Dendritic cell treated with granulocyte-macrophage colony-stimulating factor and Interleukin-4, amounts not matched to agents 40 ng/mL and 50 ng/mL, for 4 days (primary cell): ENCODE results near the gene ZNF35.
"Not testable (repeated sequence)": the region's sequence is repeated elsewhere in the genome, so short reads cannot be mapped to it uniquely, and the experiment has no call there.

ENCODE experiments used
- H3K27ac Mint-ChIP-seq: one replicate; pipeline ENCODE4 v1.8.0; 2022; ENCODE audit warnings: mild to moderate bottlenecking, mixed read lengths
- H3K27me3 Mint-ChIP-seq: one replicate; pipeline ENCODE4 v1.8.0; 2022; ENCODE audit warnings: mild to moderate bottlenecking, mixed read lengths
- H3K36me3 Mint-ChIP-seq: one replicate; pipeline ENCODE4 v1.8.0; 2022; ENCODE audit warnings: low read depth, mixed read lengths
- H3K4me1 Mint-ChIP-seq: one replicate; pipeline ENCODE4 v1.8.0; 2022; ENCODE audit warnings: low read depth, mixed read lengths
- H3K4me3 Mint-ChIP-seq: one replicate; pipeline ENCODE4 v1.8.0; 2022; ENCODE audit warnings: mild to moderate bottlenecking, moderate library complexity, mixed read lengths
- H3K9me3 Mint-ChIP-seq: one replicate; pipeline ENCODE4 v1.8.0; 2022; ENCODE audit warnings: mixed read lengths
- intact Hi-C: fragments of 100-400 bp; cut with micrococcal nuclease; formaldehyde crosslinking; loops from one replicate; pipeline ENCODE4 v1.15.0; 2022

Gene ZNF35

DNA sequence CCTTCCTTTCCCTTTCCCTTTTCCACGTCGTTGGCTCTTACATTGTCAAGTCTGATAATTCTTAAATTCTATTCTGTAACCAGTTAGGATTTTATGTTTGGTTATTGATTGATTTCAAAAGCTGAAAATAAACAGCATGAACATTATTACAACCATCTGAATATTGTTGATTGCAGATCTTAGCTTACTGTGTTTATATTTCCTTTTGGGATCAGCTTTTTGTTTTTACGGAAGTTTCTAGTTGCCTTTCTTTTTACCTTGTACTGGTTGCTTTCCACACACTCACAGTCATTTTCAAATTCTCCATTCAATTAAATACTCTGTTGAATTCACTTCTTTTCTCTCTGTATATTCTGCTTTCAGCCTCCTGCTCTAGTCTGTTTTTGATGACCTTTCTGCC is 16.6 kb downstream of the ZNF35 start:
- Mint-ChIP-seq H3K4me1 (no peaks in the 10 kb centered on the region), H3K27ac (no peak overlapping the region), H3K36me3 (peaks cover 16% of the 10 kb centered on the region), H3K9me3 (peaks cover 45% of the 10 kb centered on the region), H3K4me3 (no peak overlapping the region), H3K27me3 (no peaks in the 10 kb centered on the region)
- intact Hi-C loops: no loop called here

DNA sequence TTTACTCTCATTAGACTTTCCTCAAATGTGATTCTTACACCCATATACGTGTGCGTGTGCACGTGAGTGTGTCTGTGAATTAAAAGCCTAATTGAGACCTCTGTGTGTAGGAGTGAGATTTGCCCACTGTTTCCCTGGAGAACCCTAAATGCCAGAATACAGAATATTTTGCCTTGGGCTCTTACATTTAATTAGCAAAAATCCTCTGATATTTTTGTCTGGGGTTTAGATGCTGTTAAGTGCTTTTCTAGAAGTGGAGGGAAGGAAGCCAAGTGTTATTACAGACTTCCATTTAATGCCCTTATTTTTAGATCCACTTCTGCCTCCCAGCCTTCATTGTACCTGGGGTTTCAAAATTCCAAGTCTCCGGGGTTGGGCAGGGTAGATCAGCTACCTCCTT is 17.8 kb downstream of the ZNF35 start:
- no peak overlapping the region for H3K27ac Mint-ChIP-seq
- peaks cover 35% of the 10 kb centered on the region for H3K9me3 Mint-ChIP-seq
- H3K4me1 Mint-ChIP-seq: no peaks in the 10 kb centered on the region
- no peak overlapping the region for H3K4me3 Mint-ChIP-seq
- intact Hi-C loops: no loop called here
- no peaks in the 10 kb centered on the region for H3K27me3 Mint-ChIP-seq
- peaks cover 7% of the 10 kb centered on the region for H3K36me3 Mint-ChIP-seq

DNA sequence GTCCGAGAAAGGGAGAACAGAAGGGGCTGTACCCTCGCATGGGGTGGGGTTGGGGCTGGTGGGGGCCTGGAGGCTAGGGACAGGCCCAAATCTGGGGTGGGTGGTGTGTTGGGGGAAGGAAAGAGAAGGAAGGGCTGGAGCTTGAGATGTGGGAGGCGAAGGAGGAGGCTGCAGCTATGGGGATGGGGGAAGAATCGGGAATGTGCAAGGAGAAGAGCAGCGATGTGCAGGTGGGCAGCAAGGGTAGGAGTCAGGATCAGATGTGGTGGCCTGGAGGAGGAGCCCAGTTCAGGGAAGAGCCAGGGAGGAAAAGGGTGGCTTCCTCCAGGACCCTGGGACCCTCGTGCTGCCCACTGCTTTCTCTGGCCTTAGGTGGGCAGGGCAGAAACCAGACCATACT is 21.2 kb downstream of the ZNF35 start:
- Mint-ChIP-seq H3K36me3 (no peaks in the 10 kb centered on the region), H3K27me3 (no peaks in the 10 kb centered on the region), H3K9me3 (peaks cover 44% of the 10 kb centered on the region), H3K4me3 (no peak overlapping the region), H3K27ac (no peak overlapping the region), H3K4me1 (no peaks in the 10 kb centered on the region)
- intact Hi-C loops: no loop called here

DNA sequence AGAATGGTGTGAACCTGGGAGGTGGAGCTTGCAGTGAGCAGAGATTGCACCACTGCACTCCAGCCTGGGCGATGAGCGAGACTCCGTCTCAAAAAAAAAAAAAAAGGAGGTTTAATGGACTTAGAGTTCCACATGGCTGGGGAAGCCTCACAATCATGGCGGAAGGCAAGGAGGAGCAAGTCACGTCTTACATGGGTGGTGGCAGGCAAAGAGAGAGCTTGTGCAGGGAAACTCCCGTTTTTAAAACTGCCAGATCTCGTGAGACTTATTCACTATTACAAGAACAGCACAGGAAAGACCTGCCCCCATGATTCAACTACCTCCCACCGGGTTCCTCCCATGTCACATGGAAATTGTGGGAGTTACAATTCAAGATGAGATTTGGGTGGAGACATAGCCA is 24.9 kb downstream of the ZNF35 start:
- H3K27me3 Mint-ChIP-seq, intact Hi-C loops, H3K27ac Mint-ChIP-seq, H3K36me3 Mint-ChIP-seq, H3K4me1 Mint-ChIP-seq, H3K4me3 Mint-ChIP-seq: not testable (repeated sequence)
- peaks cover 50% of the 10 kb centered on the region for H3K9me3 Mint-ChIP-seq

DNA sequence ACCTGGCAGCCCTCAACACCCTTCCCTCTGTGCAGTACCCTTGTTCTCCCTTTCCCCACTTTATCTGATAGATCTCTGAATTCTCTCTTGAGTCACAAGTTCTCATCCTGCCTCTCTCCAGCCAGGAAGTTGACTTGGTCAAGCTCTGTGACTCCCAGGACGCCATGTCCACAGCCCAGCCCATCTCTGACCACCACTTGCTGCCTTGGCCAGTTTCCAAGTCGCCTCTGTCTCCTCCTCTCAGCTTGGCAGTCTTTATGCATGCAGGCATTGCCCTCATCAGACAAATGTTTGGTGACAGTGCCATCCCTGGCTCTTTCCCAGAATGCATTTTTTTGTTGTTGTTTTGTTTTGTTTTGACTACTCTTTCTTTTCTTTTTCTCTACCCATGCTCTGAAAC is 25.7 kb downstream of the ZNF35 start:
- intact Hi-C loops: no loop called here
- no peak overlapping the region for H3K27ac Mint-ChIP-seq

DNA sequence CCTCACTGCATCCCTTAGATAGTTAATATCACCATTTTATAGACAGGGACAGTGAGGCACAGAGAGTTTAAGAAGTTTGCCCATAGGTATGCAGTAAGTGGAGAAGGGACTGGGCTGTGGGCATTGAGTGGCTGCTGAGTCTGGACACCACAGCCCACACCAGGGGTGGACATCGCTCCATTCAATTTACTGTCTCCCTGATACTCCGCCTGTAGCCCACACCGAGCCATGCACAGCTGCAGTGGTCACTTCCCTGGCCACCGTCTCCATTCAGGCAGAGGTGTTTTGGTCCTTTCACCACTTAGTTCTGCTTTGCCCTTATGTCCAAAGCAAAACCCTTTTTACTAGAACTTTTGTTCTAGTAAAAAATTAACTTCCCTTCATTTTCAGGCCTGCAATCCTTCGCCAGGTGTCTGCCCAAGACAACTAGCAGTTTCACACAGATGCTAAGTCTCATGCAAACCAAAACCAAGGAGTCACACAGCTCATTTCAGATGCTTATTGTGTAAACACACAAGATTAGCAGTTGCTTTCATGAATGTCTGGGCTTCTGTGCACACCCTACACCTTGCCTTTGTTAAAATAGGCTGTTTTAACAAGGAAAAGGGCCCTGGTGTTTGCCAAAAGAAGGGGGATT is 30.1 kb downstream of the ZNF35 start:
- Mint-ChIP-seq H3K36me3 (no peaks in the 10 kb centered on the region), H3K27ac (no peak overlapping the region), H3K4me1 (no peaks in the 10 kb centered on the region), H3K4me3 (no peak overlapping the region), H3K9me3 (peaks cover 64% of the 10 kb centered on the region), H3K27me3 (no peaks in the 10 kb centered on the region)
- intact Hi-C loops: no loop called here

More for the DNA sequence above, 25.7 kb downstream of the ZNF35 start:
- Mint-ChIP-seq H3K9me3 (peaks cover 50% of the 10 kb centered on the region), H3K27me3 (no peaks in the 10 kb centered on the region), H3K4me3 (no peak overlapping the region), H3K4me1 (no peaks in the 10 kb centered on the region), H3K36me3 (no peaks in the 10 kb centered on the region)

DNA sequence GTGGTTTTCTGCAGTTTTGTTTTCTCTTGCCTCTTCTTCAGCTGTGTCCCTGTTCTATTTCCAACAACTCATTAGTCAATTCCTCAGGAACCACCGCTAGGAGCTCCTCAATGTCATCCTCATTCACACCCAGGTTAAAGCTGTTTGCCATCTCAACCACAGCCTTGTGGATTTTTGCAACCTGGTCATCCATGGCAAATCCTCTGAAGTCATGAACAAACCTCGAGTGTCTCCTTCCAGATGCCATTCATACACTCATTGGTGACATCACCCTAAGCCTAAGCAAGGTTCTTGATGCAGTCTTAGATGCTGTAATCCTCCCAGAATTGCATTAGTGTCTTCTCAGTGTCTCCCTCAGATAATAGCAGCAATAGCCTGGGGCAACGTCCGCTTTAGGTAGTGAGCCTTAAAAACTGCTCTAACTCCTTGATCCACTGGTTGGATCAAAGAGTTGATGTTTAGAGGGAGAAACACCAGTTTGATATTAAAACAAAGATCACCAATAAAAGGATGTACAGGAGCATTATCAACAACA is 32.5 kb downstream of the ZNF35 start:
- Mint-ChIP-seq H3K4me1 (peaks cover 12% of the 10 kb centered on the region), H3K36me3 (peaks cover 10% of the 10 kb centered on the region), H3K27me3 (peaks cover 16% of the 10 kb centered on the region), H3K4me3 (no peak overlapping the region), H3K27ac (no peak overlapping the region), H3K9me3 (peaks cover 64% of the 10 kb centered on the region)
- intact Hi-C loops: no loop called here

DNA sequence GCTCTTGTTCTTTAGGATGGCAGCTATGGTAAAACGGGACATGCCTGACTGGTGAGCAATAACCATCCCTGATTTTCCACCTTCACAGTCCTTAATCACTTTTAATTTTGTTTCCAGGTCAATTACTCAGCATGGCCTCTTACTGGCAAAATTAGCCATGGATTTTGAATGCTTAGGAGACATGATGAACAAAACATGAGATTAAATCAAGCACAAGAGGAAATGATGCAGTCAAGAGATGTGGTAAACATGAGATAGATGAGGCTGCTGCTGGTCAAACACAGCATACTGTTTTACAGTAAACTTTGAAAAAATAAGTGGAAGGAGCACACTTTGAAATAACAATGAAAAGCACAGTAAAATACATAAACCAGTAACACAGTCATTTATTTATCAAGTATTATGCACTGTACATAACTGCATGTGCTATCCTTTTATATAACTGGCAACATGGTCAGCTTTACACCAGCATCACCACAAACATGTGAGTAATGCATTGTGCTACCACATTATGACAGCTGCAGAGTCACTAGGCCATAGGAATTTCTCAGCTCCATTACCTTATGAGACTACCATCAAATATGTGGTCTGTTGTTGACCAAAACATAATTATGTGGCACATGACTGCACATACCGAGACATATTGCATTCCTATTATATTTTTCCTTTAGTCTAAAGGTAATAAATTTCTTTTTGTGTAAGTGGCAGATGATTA is 33.8 kb downstream of the ZNF35 start:
- Mint-ChIP-seq H3K4me1 (peaks cover 12% of the 10 kb centered on the region), H3K27ac (no peak overlapping the region), H3K36me3 (peaks cover 10% of the 10 kb centered on the region), H3K4me3 (no peak overlapping the region), H3K9me3 (peaks cover 65% of the 10 kb centered on the region), H3K27me3 (peaks cover 24% of the 10 kb centered on the region)
- intact Hi-C loops: no loop called here

DNA sequence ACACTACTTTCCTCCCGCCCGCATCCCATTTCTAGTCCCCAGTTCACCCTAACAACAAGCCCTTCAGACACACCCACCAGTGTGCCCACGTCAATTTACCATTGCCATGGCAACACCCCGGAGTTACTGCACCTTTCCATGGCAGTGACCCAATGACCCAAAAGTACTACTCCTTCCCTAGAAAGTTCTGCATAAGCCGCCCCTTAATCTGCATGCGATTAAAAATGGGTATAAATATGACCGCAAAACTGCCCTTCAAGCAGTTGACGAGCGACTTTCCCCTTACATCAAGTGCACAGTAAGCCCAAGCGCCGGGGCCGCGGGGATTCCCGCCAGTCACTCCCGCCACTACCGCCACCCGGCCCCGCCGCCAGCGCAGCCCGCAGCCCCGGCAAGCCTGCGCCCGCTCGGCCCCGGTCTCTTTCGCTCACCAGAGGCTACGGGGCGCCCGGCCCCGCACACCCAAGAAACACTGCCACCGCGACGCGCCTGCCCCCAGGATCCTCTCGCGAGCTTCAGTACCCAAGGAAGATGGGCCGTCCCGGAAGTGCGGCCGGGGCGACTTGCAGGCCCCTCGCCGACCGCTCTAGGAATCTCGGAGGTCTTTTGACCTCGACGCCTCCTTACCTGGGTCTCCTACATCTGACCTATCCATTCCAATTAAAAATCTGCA is 36.7 kb downstream of the ZNF35 start:
- Mint-ChIP-seq H3K4me1 (peaks cover 12% of the 10 kb centered on the region), H3K27ac (peak overlapping the region; percentile 48), H3K36me3 (peaks cover 10% of the 10 kb centered on the region), H3K27me3 (peaks cover 27% of the 10 kb centered on the region), H3K4me3 (peak overlapping the region; percentile 81), H3K9me3 (peaks cover 89% of the 10 kb centered on the region)
- intact Hi-C loops: no loop called here

DNA sequence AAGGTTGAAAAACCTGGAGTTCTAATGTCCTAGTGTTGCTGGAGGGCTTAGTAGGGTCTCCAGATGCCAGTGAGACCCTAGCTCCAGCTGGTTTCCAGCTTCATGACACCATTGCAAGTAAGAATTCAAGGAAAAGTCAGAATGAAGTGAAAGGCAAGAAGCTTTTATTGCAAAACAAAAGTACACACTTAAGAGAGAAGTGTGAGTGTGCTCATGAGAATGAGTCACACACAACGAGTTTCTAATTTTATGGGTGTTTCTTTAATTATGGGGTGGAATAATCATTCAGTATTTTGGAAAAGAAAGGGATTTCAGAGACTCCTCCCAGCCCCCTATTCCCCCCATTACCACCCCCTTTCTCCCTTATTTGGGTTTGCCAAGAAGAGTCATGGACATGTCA is 39.4 kb downstream of the ZNF35 start:
- H3K27me3 Mint-ChIP-seq: peaks cover 33% of the 10 kb centered on the region

More for the DNA sequence above, 39.4 kb downstream of the ZNF35 start:
- Mint-ChIP-seq H3K36me3 (peaks cover 10% of the 10 kb centered on the region), H3K4me3 (no peak overlapping the region), H3K9me3 (peaks cover 92% of the 10 kb centered on the region), H3K27ac (no peak overlapping the region), H3K4me1 (peaks cover 12% of the 10 kb centered on the region)
- intact Hi-C loops: no loop called here
